ENCODE results near the gene ADD1. TPM values are rescaled to one million over a fixed set of nuclear protein-coding genes. Genes with fewer than 3 reads are reported as not detected.

Gene ADD1
- total RNA-seq, 2 experiments from 2014 or later, result 252 to 255 TPM

- Mint-ChIP-seq H3K36me3 (ENCODE audit: low read depth) (peaks cover 69% of the 10 kb centered on the region), H3K9me3 (ENCODE audit: insufficient read depth) (no peaks in the 10 kb centered on the region), H3K4me3 (no peak overlapping the region), H3K4me1 (ENCODE audit: low read depth) (peaks cover 35% of the 10 kb centered on the region), H3K27me3 (ENCODE audit: low read depth) (no peaks in the 10 kb centered on the region), H3K27ac (no peak overlapping the region)
- ChIA-PET POLR2A (no interaction called here), CTCF (no interaction called here)
- ATAC-seq (no peak), DNase-seq (no peak)
Observed at GRCh38 chr4:2925496-2925895, 81.9 kb downstream of the ADD1 start.

GRCh38 chr4:2925931-2926860 is 82.6 kb downstream of the ADD1 start:
- Mint-ChIP-seq H3K27ac (peak overlapping the region; percentile 39), H3K4me1 (ENCODE audit: low read depth) (peaks cover 30% of the 10 kb centered on the region), H3K9me3 (ENCODE audit: insufficient read depth) (no peaks in the 10 kb centered on the region), H3K4me3 (no peak overlapping the region), H3K27me3 (ENCODE audit: low read depth) (no peaks in the 10 kb centered on the region), H3K36me3 (ENCODE audit: low read depth) (peaks cover 64% of the 10 kb centered on the region)
- CTCF ChIA-PET, result no interaction called here
- DNase-seq (no peak), ATAC-seq (no peak)
- POLR2A ChIA-PET, result no interaction called here

- H3K27ac Mint-ChIP-seq, result no peak overlapping the region
- DNase-seq, result no peak
- H3K27me3 Mint-ChIP-seq (ENCODE audit: low read depth), result no peaks in the 10 kb centered on the region
- H3K36me3 Mint-ChIP-seq (ENCODE audit: low read depth), result peaks cover 62% of the 10 kb centered on the region
- POLR2A ChIA-PET, result no interaction called here
- no peak overlapping the region for H3K4me3 Mint-ChIP-seq
- ATAC-seq, result no peak
- H3K9me3 Mint-ChIP-seq (ENCODE audit: insufficient read depth), result no peaks in the 10 kb centered on the region
- peaks cover 28% of the 10 kb centered on the region for H3K4me1 Mint-ChIP-seq (ENCODE audit: low read depth)
- CTCF ChIA-PET, result interaction anchor here (1.1 kb wide), 1 partner anchor 27 kb away, joined by 9 read pairs; no protein-coding TSS in a partner anchor
Observed at GRCh38 chr4:2927016-2927695, 83.5 kb downstream of the ADD1 start.

- H3K27me3 Mint-ChIP-seq (ENCODE audit: low read depth), result no peaks in the 10 kb centered on the region
- no peaks in the 10 kb centered on the region for H3K9me3 Mint-ChIP-seq (ENCODE audit: insufficient read depth)
- peaks cover 28% of the 10 kb centered on the region for H3K4me1 Mint-ChIP-seq (ENCODE audit: low read depth)
- no peak for ATAC-seq
- DNase-seq, result no peak
- CTCF ChIA-PET, result interaction anchor here (1.1 kb wide), 1 partner anchor 27 kb away, joined by 9 read pairs; no protein-coding TSS in a partner anchor
- POLR2A ChIA-PET, result no interaction called here
- H3K4me3 Mint-ChIP-seq, result no peak overlapping the region
- H3K36me3 Mint-ChIP-seq (ENCODE audit: low read depth), result peaks cover 58% of the 10 kb centered on the region
- H3K27ac Mint-ChIP-seq, result no peak overlapping the region
Observed at GRCh38 chr4:2927696-2928075, 84.0 kb downstream of the ADD1 start.

GRCh38 chr4:2928242-2929176 is 84.9 kb downstream of the ADD1 start:
- ATAC-seq (no peak), DNase-seq (no peak)
- Mint-ChIP-seq H3K4me1 (ENCODE audit: low read depth) (peaks cover 28% of the 10 kb centered on the region), H3K9me3 (ENCODE audit: insufficient read depth) (no peaks in the 10 kb centered on the region), H3K27ac (peak overlapping the region; percentile 60), H3K4me3 (no peak overlapping the region), H3K27me3 (ENCODE audit: low read depth) (no peaks in the 10 kb centered on the region), H3K36me3 (ENCODE audit: low read depth) (peaks cover 58% of the 10 kb centered on the region)
- ChIA-PET POLR2A (no interaction called here), CTCF (interaction anchor here (1.1 kb wide), 1 partner anchor 26 kb away, joined by 9 read pairs; no protein-coding TSS in a partner anchor)

- Mint-ChIP-seq H3K4me3 (no peak overlapping the region), H3K4me1 (ENCODE audit: low read depth) (peaks cover 21% of the 10 kb centered on the region), H3K27me3 (ENCODE audit: low read depth) (no peaks in the 10 kb centered on the region), H3K36me3 (ENCODE audit: low read depth) (peaks cover 53% of the 10 kb centered on the region), H3K9me3 (ENCODE audit: insufficient read depth) (no peaks in the 10 kb centered on the region), H3K27ac (no peak overlapping the region)
- POLR2A ChIA-PET, result no interaction called here
- ATAC-seq (no peak), DNase-seq (no peak)
- CTCF ChIA-PET, result no interaction called here
Observed at GRCh38 chr4:2929469-2929868, 85.8 kb downstream of the ADD1 start.

- ChIA-PET CTCF (no interaction called here), POLR2A (no interaction called here)
- Mint-ChIP-seq H3K27ac (peak overlapping the region; percentile 61), H3K4me3 (no peak overlapping the region), H3K36me3 (ENCODE audit: low read depth) (peaks cover 46% of the 10 kb centered on the region), H3K27me3 (ENCODE audit: low read depth) (no peaks in the 10 kb centered on the region), H3K9me3 (ENCODE audit: insufficient read depth) (no peaks in the 10 kb centered on the region), H3K4me1 (ENCODE audit: low read depth) (peaks cover 21% of the 10 kb centered on the region)
- ATAC-seq, result no peak
- no peak for DNase-seq
Observed at GRCh38 chr4:2930135-2930757, 86.6 kb downstream of the ADD1 start.

- CTCF ChIA-PET, result no interaction called here
- Mint-ChIP-seq H3K27me3 (ENCODE audit: low read depth) (no peaks in the 10 kb centered on the region), H3K4me1 (ENCODE audit: low read depth) (peaks cover 28% of the 10 kb centered on the region), H3K27ac (peak overlapping the region; percentile 91), H3K4me3 (no peak overlapping the region), H3K36me3 (ENCODE audit: low read depth) (peaks cover 47% of the 10 kb centered on the region), H3K9me3 (ENCODE audit: insufficient read depth) (no peaks in the 10 kb centered on the region)
- POLR2A ChIA-PET, result no interaction called here
- DNase-seq (no peak), ATAC-seq (no peak)
Observed at GRCh38 chr4:2930758-2931511, 87.3 kb downstream of the ADD1 start.

GRCh38 chr4:2931512-2932301 is 88.1 kb downstream of the ADD1 start:
- Mint-ChIP-seq H3K4me1 (ENCODE audit: low read depth) (peaks cover 36% of the 10 kb centered on the region), H3K36me3 (ENCODE audit: low read depth) (peaks cover 49% of the 10 kb centered on the region), H3K4me3 (peak overlapping the region; percentile 81), H3K27ac (peak overlapping the region; percentile 91), H3K27me3 (ENCODE audit: low read depth) (no peaks in the 10 kb centered on the region), H3K9me3 (ENCODE audit: insufficient read depth) (no peaks in the 10 kb centered on the region)
- POLR2A ChIA-PET, result no interaction called here
- CTCF ChIA-PET, result no interaction called here
- ATAC-seq (peak; percentile 38), DNase-seq (peak; percentile 73)

GRCh38 chr4:2932321-2932950 is 88.8 kb downstream of the ADD1 start:
- DNase-seq (peak; percentile 46), ATAC-seq (no peak)
- ChIA-PET POLR2A (no interaction called here), CTCF (interaction anchor here (1.3 kb wide), 1 partner anchor 10 kb away, joined by 4 read pairs; no protein-coding TSS in a partner anchor)
- Mint-ChIP-seq H3K4me1 (ENCODE audit: low read depth) (peaks cover 43% of the 10 kb centered on the region), H3K27ac (peak overlapping the region; percentile 91), H3K36me3 (ENCODE audit: low read depth) (peaks cover 55% of the 10 kb centered on the region), H3K4me3 (peak overlapping the region; percentile 81), H3K27me3 (ENCODE audit: low read depth) (no peaks in the 10 kb centered on the region), H3K9me3 (ENCODE audit: insufficient read depth) (no peaks in the 10 kb centered on the region)
